HCT116 (cell line): ENCODE measurements around the gene ZNF112. TPM values are rescaled to one million over a fixed set of nuclear protein-coding genes. Genes with fewer than 3 reads are reported as not detected.
A peak's percentile ranks its signal among the peaks of the same experiment; 100 is the strongest.

ENCODE experiments used
- ATAC-seq: fragments of 200-7000 bp; cut with Tn5 transposase; 2 replicates; pipeline ENCODE4 v1.9.1; 2020; ENCODE audit warnings: mild to moderate bottlenecking, moderate library complexity
- BruUV-seq: library from RNA; stranded (reverse); fragments of 400-500 nt; replicated peaks from 2 replicates; lab custom pipeline; 2021; lab: Mats Ljungman, UMichigan
- CTCF ChIA-PET: fragments of 300-600 bp; sonication (Branson Sonifier 250); formaldehyde crosslinking; loops from one replicate; lab custom pipeline; 2021; ENCODE audit warnings: antibody characterized with exemption; lab: Charles Lee
- POLR2A ChIA-PET: fragments of 300-600, 350-600 bp; sonication (Branson Sonifier 250); formaldehyde crosslinking; loops from one replicate; lab custom pipeline; 2021; ENCODE audit warnings: antibody characterized with exemption; lab: Charles Lee
- RAD21 ChIA-PET, 2 experiments: fragments of 300-600 bp; sonication (Branson Sonifier 250); formaldehyde crosslinking; loops; one replicate each; lab custom pipeline; 2023; ENCODE audit warnings: low total read pairs in 2 of 2; ENCODE audit not compliant: uncharacterized antibody in 2 of 2, unreplicated experiment in 2 of 2, low non-redundant PET in 1 of 2; lab: Charles Lee
- DNase-seq: peaks from one replicate; pipeline ENCODE4 v3.0.0-alpha.2; 2010; ENCODE audit warnings: low read depth, low spot score
- H2AFZ ChIP-seq: fragments of 200-600 bp; shearing (Covaris generic), sonication (generic); 2 replicates; pipeline ENCODE4 v1.6.1; 2017; ENCODE audit warnings: low read depth, mixed run types, mixed read lengths, antibody characterized with exemption, low read length; ENCODE audit not compliant: poor library complexity, severe bottlenecking
- H3K27ac ChIP-seq: 2 replicates; pipeline ENCODE4 v1.5.1; 2012; ENCODE audit warnings: low read depth, low read length
- H3K27me3 ChIP-seq: fragments of 200-600 bp; sonication (generic); 2 replicates; pipeline ENCODE4 v1.6.1; 2016; ENCODE audit warnings: mixed run types, low read length, mixed read lengths; ENCODE audit not compliant: insufficient read depth
- H3K36me3 ChIP-seq, 2 experiments: fragments of 200-500 bp in 1 of 2; fragments of 200-600 bp in 1 of 2; sonication (Bioruptor generic) in 1 of 2; sonication (generic) in 1 of 2; 2 replicates each; pipeline versions ENCODE4 v1.5.1 to v1.6.1; 2014 to 2016; ENCODE audit warnings: low read length in 2 of 2, inconsistent platforms in 1 of 2, mixed read lengths in 1 of 2, mixed run types in 1 of 2; ENCODE audit not compliant: insufficient read depth in 2 of 2, control insufficient read depth in 1 of 2
- H3K4me1 ChIP-seq, 2 experiments: fragments of 200-600 bp in 1 of 2; sonication (generic) in 1 of 2; 2 replicates each; pipeline versions ENCODE4 v1.5.1 to v1.6.1; 2012 to 2017; ENCODE audit warnings: low read length in 2 of 2, inconsistent platforms in 1 of 2, mild to moderate bottlenecking in 1 of 2, mixed read lengths in 1 of 2, mixed run types in 1 of 2, moderate library complexity in 1 of 2; ENCODE audit not compliant: insufficient read depth in 2 of 2, control insufficient read depth in 1 of 2
- H3K4me2 ChIP-seq: fragments of 200-600 bp; sonication (generic); 2 replicates; pipeline ENCODE4 v1.6.1; 2017; ENCODE audit warnings: mixed run types, low read length, mixed read lengths
- H3K4me3 ChIP-seq, 2 experiments: fragments of 200-600 bp in 1 of 2; sonication (generic) in 1 of 2; replicated peaks in 1 of 2; 2 replicates each; pipeline ENCODE4 v1.5.1; 2011 to 2016; ENCODE audit warnings: low read length in 2 of 2, control low read depth in 1 of 2, low read depth in 1 of 2, mild to moderate bottlenecking in 1 of 2, mixed read lengths in 1 of 2, mixed run types in 1 of 2
- H3K79me2 ChIP-seq: fragments of 200-600 bp; sonication (generic); 2 replicates; pipeline ENCODE4 v1.6.1; 2017; ENCODE audit warnings: mild to moderate bottlenecking, mixed run types, low read length, moderate library complexity, mixed read lengths; ENCODE audit not compliant: insufficient read depth
- H3K9ac ChIP-seq: fragments of 200-600 bp; sonication (generic); 2 replicates; pipeline ENCODE4 v1.6.1; 2016; ENCODE audit warnings: low read length, mixed read lengths
- H3K9me2 ChIP-seq: fragments of 200-600 bp; sonication (generic), shearing (Covaris generic); 2 replicates; pipeline ENCODE4 v1.6.1; 2017; ENCODE audit warnings: mixed run types, mild to moderate bottlenecking, moderate library complexity; ENCODE audit not compliant: insufficient read depth
- H3K9me3 ChIP-seq, 2 experiments: fragments of 200-500 bp in 1 of 2; fragments of 200-600 bp in 1 of 2; sonication (Bioruptor generic) in 1 of 2; sonication (generic) in 1 of 2; 2 replicates each; pipeline ENCODE4 v1.6.1; 2014 to 2017; ENCODE audit warnings: low read length in 2 of 2, mixed read lengths in 2 of 2, inconsistent platforms in 1 of 2, low read depth in 1 of 2, mild to moderate bottlenecking in 1 of 2, mixed run types in 1 of 2, moderate library complexity in 1 of 2; ENCODE audit not compliant: control insufficient read depth in 1 of 2, insufficient read depth in 1 of 2
- H4K20me1 ChIP-seq: fragments of 200-600 bp; sonication (generic), shearing (Covaris generic); 2 replicates; pipeline ENCODE4 v1.6.1; 2017; ENCODE audit warnings: mixed run types, mild to moderate bottlenecking, moderate library complexity; ENCODE audit not compliant: insufficient read depth
- CBX3 ChIP-seq: IDR thresholded peaks from 2 replicates; pipeline ENCODE4 v1.6.1; 2012; ENCODE audit warnings: low read depth
- CEBPB ChIP-seq: IDR thresholded peaks from 2 replicates; pipeline ENCODE4 v1.6.1; 2012; ENCODE audit warnings: low read depth
- ELF1 ChIP-seq: IDR thresholded peaks from 2 replicates; pipeline ENCODE4 v1.6.1; 2012; ENCODE audit warnings: low read depth, borderline replicate concordance
- EZH2 ChIP-seq: fragments of 200-600 bp; sonication (generic); IDR thresholded peaks from 2 replicates; pipeline ENCODE4 v1.6.1; 2017; ENCODE audit warnings: antibody characterized with exemption, mixed run types
- EZH2phosphoT487 ChIP-seq: fragments of 200-600 bp; IDR thresholded peaks from 2 replicates; pipeline ENCODE4 v1.6.1; 2018; ENCODE audit warnings: antibody characterized with exemption, borderline replicate concordance
- JUND ChIP-seq: IDR thresholded peaks from 2 replicates; pipeline ENCODE4 v1.6.1; 2012
- POLR2A ChIP-seq: IDR thresholded peaks from 2 replicates; pipeline ENCODE4 v1.7.0; 2011; ENCODE audit warnings: borderline replicate concordance; ENCODE audit not compliant: insufficient read depth, insufficient read length; ENCODE audit errors: extremely low read depth
- SIN3A ChIP-seq: IDR thresholded peaks from 2 replicates; pipeline ENCODE4 v1.6.1; 2012; ENCODE audit warnings: low read depth
- SP1 ChIP-seq: IDR thresholded peaks from 2 replicates; pipeline ENCODE4 v1.6.1; 2012; ENCODE audit warnings: low read depth
- SRF ChIP-seq: IDR thresholded peaks from 2 replicates; pipeline ENCODE4 v1.6.1; 2012; ENCODE audit warnings: low read depth
- TCF7L2 ChIP-seq: IDR thresholded peaks from 2 replicates; pipeline ENCODE4 v1.7.0; 2011; ENCODE audit warnings: borderline replicate concordance, inconsistent platforms; ENCODE audit not compliant: insufficient read depth, insufficient read length; ENCODE audit errors: extremely low read depth
- YY1 ChIP-seq: IDR thresholded peaks from 2 replicates; pipeline ENCODE4 v1.6.1; 2011; ENCODE audit warnings: low read length, low read depth, moderate library complexity, mild to moderate bottlenecking; ENCODE audit not compliant: insufficient replicate concordance; ENCODE audit errors: extremely low read depth
- intact Hi-C: fragments of 100-400 bp; cut with micrococcal nuclease; formaldehyde crosslinking; loops from 2 replicates; pipeline ENCODE4 v1.10.0; 2022
- total RNA-seq: library from RNA; stranded (reverse); gene quantifications from one replicate; pipeline ENCODE4 v1.2.1, GENCODE V29; 2021; ENCODE audit not compliant: unreplicated experiment
- TF ChIP-seq, protein P1 (sequence below): IDR thresholded peaks from 2 replicates; pipeline ENCODE4 v1.6.1; 2011; ENCODE audit warnings: mild to moderate bottlenecking, low read length, moderate library complexity; ENCODE audit not compliant: insufficient replicate concordance; ENCODE audit errors: extremely low read depth
- TF ChIP-seq, protein P2 (sequence below): IDR thresholded peaks from 2 replicates; pipeline ENCODE4 v1.6.1; 2012; ENCODE audit warnings: low read depth

The ZNF112 gene
- total RNA-seq, 1 experiment from 2014 or later, result 3.6 TPM

DNA sequence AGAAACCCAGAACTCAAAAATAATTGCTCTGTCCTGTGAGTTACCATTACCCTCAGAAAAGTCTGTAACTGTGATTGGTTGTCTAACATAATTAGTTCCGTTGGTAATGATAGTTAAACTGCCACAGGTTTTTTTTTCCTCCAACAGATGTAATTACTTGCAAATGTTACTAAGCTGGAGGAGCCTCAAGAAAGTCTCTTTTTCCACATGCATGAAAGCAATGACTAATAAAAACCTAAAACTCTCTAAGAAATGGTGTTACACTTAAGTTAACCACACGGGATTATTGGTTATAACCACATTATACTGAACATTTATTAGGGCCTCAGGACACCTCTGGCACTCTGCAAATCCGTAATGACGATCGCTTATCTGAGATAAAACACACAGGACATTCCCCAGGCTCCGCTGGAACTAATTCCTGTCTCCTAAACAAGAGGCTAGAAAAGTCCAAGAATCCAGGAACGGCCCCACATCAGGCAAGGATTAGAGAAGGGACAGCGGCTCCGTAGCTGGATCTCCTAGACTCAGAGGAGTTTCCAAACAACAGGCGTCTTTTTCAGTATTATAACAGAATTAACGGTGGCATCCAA lies 52.4 kb downstream of the ZNF112 start:
- no peak for DNase-seq
- POLR2A ChIA-PET, result interaction anchor here (0.7 kb wide), 1 partner anchor 197 kb away, joined by 3 read pairs; no protein-coding TSS in a partner anchor
- Histone ChIP-seq H3K4me1 (peaks cover 3 to 14% of the 10 kb centered on the region in 2 experiments; a peak in 3 of 4 replicates), H2AFZ (peak overlapping the region; percentile 11), H3K9ac (peak overlapping the region; percentile 62)
- TF ChIP-seq ELF1, result no peak
- TF ChIP-seq POLR2A, result no peak
- TF ChIP-seq, all 23 proteins: peak for 0
- intact Hi-C loops, result loop anchor here (1.0 to 5.0 kb wide), 3 partner anchors 92 to 210 kb away; partner anchors contain the start of genes ZNF224, ZNF225 and ZNF227
- Histone ChIP-seq H3K79me2 (no peaks in the 10 kb centered on the region), H3K4me3 (peak overlapping the region; percentile 76 to 86), H3K4me2 (peak overlapping the region; percentile 80), H3K27ac (peak overlapping the region; percentile 60; the same call in 1 of the 2 replicates), H3K36me3 (peaks cover 3 to 4% of the 10 kb centered on the region in 2 experiments; a peak in 1 of 4 replicates), H3K9me3 (peaks cover 0 to 4% of the 10 kb centered on the region in 2 experiments; a peak in 1 of 4 replicates), H3K9me2 (no peaks in the 10 kb centered on the region), H4K20me1 (no peaks in the 10 kb centered on the region), H3K27me3 (no peaks in the 10 kb centered on the region)
- ChIA-PET CTCF (no interaction called here), RAD21 (no interaction called here)
- no TSS peak for BruUV-seq
- peak; percentile 32 for ATAC-seq

DNA sequence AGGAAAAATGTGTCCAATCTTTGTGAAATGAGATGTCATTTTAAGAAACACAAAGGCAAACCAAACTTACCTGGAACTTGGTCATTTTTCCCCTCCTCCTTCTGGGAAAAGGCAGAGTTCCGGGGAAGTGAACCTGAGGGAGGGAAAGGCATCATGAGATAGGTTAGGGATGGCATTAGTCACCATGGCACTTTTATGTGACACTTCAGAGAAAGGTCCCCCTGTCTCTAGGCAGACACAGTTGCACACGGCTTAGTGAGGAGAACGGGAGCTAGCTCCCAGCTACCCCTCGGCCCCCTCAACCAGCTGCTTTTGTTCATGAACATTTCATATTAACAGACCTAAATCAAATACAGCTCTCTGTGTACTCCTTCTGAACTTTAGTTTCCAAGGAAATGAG lies 53.2 kb downstream of the ZNF112 start:
- no peak overlapping the region for H3K27ac ChIP-seq
- peaks cover 4 to 7% of the 10 kb centered on the region in 2 experiments; a peak in 2 of 4 replicates for H3K36me3 ChIP-seq
- H3K4me1 ChIP-seq, result peaks cover 3 to 14% of the 10 kb centered on the region in 2 experiments; a peak in 3 of 4 replicates
- H3K4me2 ChIP-seq, result peak overlapping the region; percentile 80
- BruUV-seq, result no TSS peak
- no peaks in the 10 kb centered on the region for H4K20me1 ChIP-seq
- H2AFZ ChIP-seq, result no peak overlapping the region
- ChIA-PET POLR2A (no interaction called here), RAD21 (no interaction called here)
- no peaks in the 10 kb centered on the region for H3K27me3 ChIP-seq
- no peak for DNase-seq
- intact Hi-C loops, result loop anchor here (5.0 kb wide), 1 partner anchor 91 kb away; the partner anchor contains the start of gene ZNF227
- H3K4me3 ChIP-seq, result no peak overlapping the region
- H3K79me2 ChIP-seq, result no peaks in the 10 kb centered on the region
- no peaks in the 10 kb centered on the region for H3K9me2 ChIP-seq
- TF ChIP-seq SIN3A, result no peak
- TF ChIP-seq TCF7L2, result no peak
- TF ChIP-seq, protein P1, sequence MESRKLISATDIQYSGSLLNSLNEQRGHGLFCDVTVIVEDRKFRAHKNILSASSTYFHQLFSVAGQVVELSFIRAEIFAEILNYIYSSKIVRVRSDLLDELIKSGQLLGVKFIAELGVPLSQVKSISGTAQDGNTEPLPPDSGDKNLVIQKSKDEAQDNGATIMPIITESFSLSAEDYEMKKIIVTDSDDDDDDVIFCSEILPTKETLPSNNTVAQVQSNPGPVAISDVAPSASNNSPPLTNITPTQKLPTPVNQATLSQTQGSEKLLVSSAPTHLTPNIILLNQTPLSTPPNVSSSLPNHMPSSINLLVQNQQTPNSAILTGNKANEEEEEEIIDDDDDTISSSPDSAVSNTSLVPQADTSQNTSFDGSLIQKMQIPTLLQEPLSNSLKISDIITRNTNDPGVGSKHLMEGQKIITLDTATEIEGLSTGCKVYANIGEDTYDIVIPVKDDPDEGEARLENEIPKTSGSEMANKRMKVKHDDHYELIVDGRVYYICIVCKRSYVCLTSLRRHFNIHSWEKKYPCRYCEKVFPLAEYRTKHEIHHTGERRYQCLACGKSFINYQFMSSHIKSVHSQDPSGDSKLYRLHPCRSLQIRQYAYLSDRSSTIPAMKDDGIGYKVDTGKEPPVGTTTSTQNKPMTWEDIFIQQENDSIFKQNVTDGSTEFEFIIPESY, result no peak
- TF ChIP-seq POLR2A, result no peak
- TF ChIP-seq, protein P2, sequence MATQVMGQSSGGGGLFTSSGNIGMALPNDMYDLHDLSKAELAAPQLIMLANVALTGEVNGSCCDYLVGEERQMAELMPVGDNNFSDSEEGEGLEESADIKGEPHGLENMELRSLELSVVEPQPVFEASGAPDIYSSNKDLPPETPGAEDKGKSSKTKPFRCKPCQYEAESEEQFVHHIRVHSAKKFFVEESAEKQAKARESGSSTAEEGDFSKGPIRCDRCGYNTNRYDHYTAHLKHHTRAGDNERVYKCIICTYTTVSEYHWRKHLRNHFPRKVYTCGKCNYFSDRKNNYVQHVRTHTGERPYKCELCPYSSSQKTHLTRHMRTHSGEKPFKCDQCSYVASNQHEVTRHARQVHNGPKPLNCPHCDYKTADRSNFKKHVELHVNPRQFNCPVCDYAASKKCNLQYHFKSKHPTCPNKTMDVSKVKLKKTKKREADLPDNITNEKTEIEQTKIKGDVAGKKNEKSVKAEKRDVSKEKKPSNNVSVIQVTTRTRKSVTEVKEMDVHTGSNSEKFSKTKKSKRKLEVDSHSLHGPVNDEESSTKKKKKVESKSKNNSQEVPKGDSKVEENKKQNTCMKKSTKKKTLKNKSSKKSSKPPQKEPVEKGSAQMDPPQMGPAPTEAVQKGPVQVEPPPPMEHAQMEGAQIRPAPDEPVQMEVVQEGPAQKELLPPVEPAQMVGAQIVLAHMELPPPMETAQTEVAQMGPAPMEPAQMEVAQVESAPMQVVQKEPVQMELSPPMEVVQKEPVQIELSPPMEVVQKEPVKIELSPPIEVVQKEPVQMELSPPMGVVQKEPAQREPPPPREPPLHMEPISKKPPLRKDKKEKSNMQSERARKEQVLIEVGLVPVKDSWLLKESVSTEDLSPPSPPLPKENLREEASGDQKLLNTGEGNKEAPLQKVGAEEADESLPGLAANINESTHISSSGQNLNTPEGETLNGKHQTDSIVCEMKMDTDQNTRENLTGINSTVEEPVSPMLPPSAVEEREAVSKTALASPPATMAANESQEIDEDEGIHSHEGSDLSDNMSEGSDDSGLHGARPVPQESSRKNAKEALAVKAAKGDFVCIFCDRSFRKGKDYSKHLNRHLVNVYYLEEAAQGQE, result no peak
- no peak for TF ChIP-seq SP1
- TF ChIP-seq EZH2, result no peak
- TF ChIP-seq EZH2phosphoT487, result no peak
- no peak for TF ChIP-seq JUND
- no peak for TF ChIP-seq ELF1
- no peak for TF ChIP-seq SRF
- TF ChIP-seq CEBPB, result no peak
- no peak for TF ChIP-seq YY1
- TF ChIP-seq CBX3, result no peak
- TF ChIP-seq, all 23 proteins: peak for 0
- Histone ChIP-seq H3K9me3 (no peaks in the 10 kb centered on the region), H3K9ac (no peak overlapping the region)
- CTCF ChIA-PET, result no interaction called here
- ATAC-seq, result no peak
